ENCODE results near the gene ZBTB17. TPM values are rescaled to one million over a fixed set of nuclear protein-coding genes. Genes with fewer than 3 reads are reported as not detected.

ZBTB17 gene
- total and polyA plus RNA-seq, 10 of the 15 experiments (the other 5 are each of a cell fraction or from before 2014, with no cell fraction given), result 0.87 to 59.4 (median 38.7) TPM

- TF ChIP-seq E2F4 (IDR thresholded peaks at IDR 0.05; ENCODE audit: low read depth, low read length) (no peak), MXI1 (IDR thresholded peaks at IDR 0.05; ENCODE audit: low read depth, low read length) (no peak), FOS (IDR thresholded peaks at IDR 0.05; ENCODE audit: borderline replicate concordance, extremely low read depth, insufficient read length) (no peak), NR2F1 (conservative IDR thresholded peaks at IDR 0.05) (peak; percentile 63), MYC (IDR thresholded peaks at IDR 0.05; ENCODE audit: insufficient read depth, insufficient read length, insufficient replicate concordance, low read length, severe bottlenecking) (no peak), NFYB (IDR thresholded peaks at IDR 0.05; ENCODE audit: insufficient read depth, low read depth, low read length) (no peak), ZNF384 (IDR thresholded peaks at IDR 0.05; ENCODE audit: borderline replicate concordance, low read depth, low read length) (no peak), STAT1 (conservative IDR thresholded peaks at IDR 0.05) (no peak), ZBTB40 (IDR thresholded peaks at IDR 0.05; ENCODE audit: borderline replicate concordance) (no peak), IKZF2 (IDR thresholded peaks at IDR 0.05) (0 out of 4 replicates have a peak, but pooled peaks of 1 of the 2 experiments have one; percentile 9), LARP7 (IDR thresholded peaks at IDR 0.05) (no peak), REST (IDR thresholded peaks at IDR 0.05; ENCODE audit: low read depth, low read length) (no peak), DPF2 (IDR thresholded peaks at IDR 0.05) (peak; percentile 14), SRF (IDR thresholded peaks at IDR 0.05; ENCODE audit: low read depth in 2 of 2, low read length in 2 of 2) (0 out of 4 replicates have a peak, but pooled peaks of 1 of the 2 experiments have one; percentile 45), EP300 (IDR thresholded peaks at IDR 0.05; ENCODE audit: borderline replicate concordance in 1 of 2, control insufficient read depth in 1 of 2, low read depth in 2 of 2, low read length in 2 of 2) (no peak), NFXL1 (IDR thresholded peaks at IDR 0.05; ENCODE audit: borderline replicate concordance) (no peak), ZSCAN29 (IDR thresholded peaks at IDR 0.05) (0 out of 2 replicates have a peak, but pooled peaks have one; percentile 4), TAF1 (IDR thresholded peaks at IDR 0.05; ENCODE audit: borderline replicate concordance, low read depth, low read length) (0 out of 2 replicates have a peak, but pooled peaks have one; percentile 33), FOXK2 (IDR thresholded peaks at IDR 0.05) (no peak), JUND (IDR thresholded peaks at IDR 0.05; ENCODE audit: low read depth, low read length) (no peak), SMAD1 (IDR thresholded peaks at IDR 0.05; ENCODE audit: low read depth, partially characterized antibody) (no peak), ZBED1 (IDR thresholded peaks at IDR 0.05; ENCODE audit: borderline replicate concordance) (no peak)
These were observed 36.8 kb upstream of the ZBTB17 start (continued) for GRCh38 chr1:16012590-16013219.
